Activated CD4-positive, alpha-beta memory T cell treated with anti-CD3 and anti-CD28 coated beads for 36 hours (primary cell): ENCODE results near the gene HOXC9. TPM values are rescaled to one million over a fixed set of nuclear protein-coding genes. Genes with fewer than 3 reads are reported as not detected.
"Not testable (repeated sequence)": the region's sequence is repeated elsewhere in the genome, so short reads cannot be mapped to it uniquely, and the experiment has no call there.

Experiments
- CTCF ChIA-PET: fragments of 350-600 bp; sonication (Branson Sonifier 250); formaldehyde crosslinking; loops from one replicate; lab custom pipeline; 2021; ENCODE audit warnings: antibody characterized with exemption, inconsistent platforms; lab: Charles Lee
- POLR2A ChIA-PET: fragments of 350-600 bp; sonication (Branson Sonifier 250); formaldehyde crosslinking; loops from one replicate; lab custom pipeline; 2021; ENCODE audit warnings: antibody characterized with exemption; lab: Charles Lee
- DNase-seq: peaks from one replicate; pipeline ENCODE4 v3.0.0-alpha.2; 2020
- H3K27ac Mint-ChIP-seq: one replicate; pipeline ENCODE4 v1.8.0; 2021; ENCODE audit warnings: mixed read lengths
- H3K27me3 Mint-ChIP-seq: one replicate; pipeline ENCODE4 v1.8.0; 2021; ENCODE audit warnings: mixed read lengths
- H3K36me3 Mint-ChIP-seq: one replicate; pipeline ENCODE4 v1.8.0; 2021; ENCODE audit warnings: mixed read lengths
- H3K4me1 Mint-ChIP-seq: one replicate; pipeline ENCODE4 v1.8.0; 2021; ENCODE audit warnings: low read depth, mixed read lengths
- H3K4me3 Mint-ChIP-seq: one replicate; pipeline ENCODE4 v1.8.0; 2021; ENCODE audit warnings: mild to moderate bottlenecking, mixed read lengths
- H3K9me3 Mint-ChIP-seq: one replicate; pipeline ENCODE4 v1.8.0; 2021; ENCODE audit warnings: mixed read lengths
- intact Hi-C: fragments of 100-400 bp; cut with micrococcal nuclease; formaldehyde crosslinking; loops from one replicate; pipeline ENCODE4 v1.15.1; 2023
- total RNA-seq, 2 experiments: library from RNA; stranded (reverse); gene quantifications; one replicate each; pipeline ENCODE4 v1.2.3, GENCODE V29; 2021

Gene HOXC9
- total RNA-seq, 2 experiments from 2014 or later: not detected

DNA sequence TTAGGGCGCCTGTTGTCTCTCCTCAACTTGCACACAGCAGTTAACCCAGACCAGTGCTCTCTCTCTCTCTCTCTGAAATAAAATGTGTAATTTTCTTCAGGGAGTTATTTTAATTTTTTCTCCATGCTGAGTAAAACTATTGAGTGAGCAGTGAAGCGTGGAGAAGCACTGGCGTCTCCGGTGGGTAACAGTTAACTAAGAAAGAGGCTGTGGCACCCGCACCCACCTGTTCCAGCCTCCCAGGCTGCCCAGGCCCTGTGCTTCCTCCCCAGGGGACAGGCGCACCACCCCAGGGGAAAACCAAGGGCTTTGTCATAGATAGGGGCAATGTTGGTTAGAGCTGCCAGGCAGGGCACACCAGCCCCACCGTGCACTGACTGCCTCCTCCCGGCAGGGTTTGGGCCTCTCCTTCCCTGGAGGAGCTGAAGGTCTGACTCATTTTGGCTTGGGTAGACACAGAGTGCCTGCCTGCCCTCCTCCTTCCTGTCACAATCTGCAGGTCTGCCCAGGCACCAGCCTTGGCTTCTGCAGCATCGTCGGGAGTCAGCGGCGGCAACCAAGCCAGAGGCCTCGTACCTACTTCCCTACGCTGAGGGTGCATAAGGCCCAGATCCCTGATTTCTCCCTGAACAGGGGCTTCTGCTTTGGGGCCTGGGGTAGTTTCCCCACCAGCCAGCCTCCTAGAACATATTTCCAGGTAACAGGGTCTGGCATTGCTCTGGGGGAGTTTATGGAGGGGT lies 36.8 kb downstream of the HOXC9 start:
- intact Hi-C loops: no loop called here
- no peak for DNase-seq
- POLR2A ChIA-PET: no interaction called here
- Mint-ChIP-seq H3K4me1 (peaks cover 13% of the 10 kb centered on the region), H3K9me3 (peaks cover 5% of the 10 kb centered on the region), H3K36me3 (peaks cover 3% of the 10 kb centered on the region), H3K27me3 (peaks cover 69% of the 10 kb centered on the region), H3K27ac (no peak overlapping the region), H3K4me3 (no peak overlapping the region)
- CTCF ChIA-PET: interaction anchor here (0.8 kb wide), 1 partner anchor 166 kb away, joined by 3 read pairs; no protein-coding TSS in a partner anchor

GRCh38 chr12:54037360-54038283 lies 37.7 kb downstream of the HOXC9 start:
- ChIA-PET CTCF (interaction anchor here (0.8 to 1.1 kb wide), 3 partner anchors 154 to 165 kb away, joined by 3 to 5 read pairs (median 3); no protein-coding TSS in a partner anchor), POLR2A (no interaction called here)
- Mint-ChIP-seq H3K4me3 (no peak overlapping the region), H3K27me3 (peaks cover 67% of the 10 kb centered on the region), H3K9me3 (peaks cover 4% of the 10 kb centered on the region), H3K36me3 (peaks cover 2% of the 10 kb centered on the region), H3K4me1 (peaks cover 12% of the 10 kb centered on the region), H3K27ac (no peak overlapping the region)
- no peak for DNase-seq
- intact Hi-C loops: no loop called here

GRCh38 chr12:54038284-54038870 lies 38.4 kb downstream of the HOXC9 start:
- intact Hi-C loops: no loop called here
- Mint-ChIP-seq H3K36me3 (no peaks in the 10 kb centered on the region), H3K27ac (no peak overlapping the region), H3K27me3 (peaks cover 66% of the 10 kb centered on the region), H3K9me3 (no peaks in the 10 kb centered on the region), H3K4me3 (no peak overlapping the region), H3K4me1 (peaks cover 7% of the 10 kb centered on the region)
- CTCF ChIA-PET: interaction anchor here (1.0 to 1.1 kb wide), 2 partner anchors 153 to 163 kb away, joined by 3 to 5 read pairs; no protein-coding TSS in a partner anchor
- POLR2A ChIA-PET: no interaction called here
- no peak for DNase-seq

DNA sequence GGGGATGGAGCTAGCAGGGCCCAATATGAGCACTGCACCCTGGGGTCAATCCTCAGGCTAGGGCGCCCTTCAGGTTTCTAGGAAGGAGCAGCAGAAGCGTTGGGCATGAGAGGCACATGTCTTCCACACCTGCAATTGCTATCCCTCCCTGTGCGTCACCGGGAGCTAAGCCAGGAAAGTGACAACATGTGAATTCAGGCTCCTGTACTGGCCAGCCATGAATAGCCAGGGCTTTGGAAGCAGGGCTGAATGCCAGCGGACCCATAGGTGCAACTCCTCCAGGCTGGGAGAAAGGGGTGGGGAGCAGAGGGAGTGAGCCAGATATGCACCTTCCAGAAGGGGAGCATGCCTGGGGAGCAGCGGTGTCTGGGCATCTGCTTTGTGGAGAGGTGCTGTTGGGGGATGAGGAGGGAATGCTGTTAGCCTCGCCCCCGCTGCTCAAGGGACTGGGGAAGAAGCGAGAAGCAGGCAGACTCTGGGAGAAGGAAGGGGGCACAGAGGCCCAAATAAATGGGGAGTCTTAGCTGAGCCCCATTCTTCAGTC lies 39.0 kb downstream of the HOXC9 start:
- H3K36me3 Mint-ChIP-seq: no peaks in the 10 kb centered on the region
- peaks cover 69% of the 10 kb centered on the region for H3K27me3 Mint-ChIP-seq
- CTCF ChIA-PET: interaction anchor here (1.0 kb wide), 1 partner anchor 153 kb away, joined by 5 read pairs; no protein-coding TSS in a partner anchor
- no peak overlapping the region for H3K27ac Mint-ChIP-seq
- DNase-seq: no peak
- H3K4me1 Mint-ChIP-seq: peaks cover 4% of the 10 kb centered on the region
- POLR2A ChIA-PET: no interaction called here
- intact Hi-C loops: no loop called here
- H3K9me3 Mint-ChIP-seq: no peaks in the 10 kb centered on the region
- H3K4me3 Mint-ChIP-seq: no peak overlapping the region

GRCh38 chr12:54039417-54040147 lies 39.6 kb downstream of the HOXC9 start:
- ChIA-PET POLR2A (no interaction called here), CTCF (no interaction called here)
- H3K9me3 Mint-ChIP-seq: no peaks in the 10 kb centered on the region
- no peak overlapping the region for H3K27ac Mint-ChIP-seq
- H3K4me1 Mint-ChIP-seq: no peaks in the 10 kb centered on the region
- H3K27me3 Mint-ChIP-seq: peaks cover 70% of the 10 kb centered on the region
- H3K4me3 Mint-ChIP-seq: no peak overlapping the region
- H3K36me3 Mint-ChIP-seq: no peaks in the 10 kb centered on the region
- DNase-seq: no peak
- intact Hi-C loops: no loop called here

DNA sequence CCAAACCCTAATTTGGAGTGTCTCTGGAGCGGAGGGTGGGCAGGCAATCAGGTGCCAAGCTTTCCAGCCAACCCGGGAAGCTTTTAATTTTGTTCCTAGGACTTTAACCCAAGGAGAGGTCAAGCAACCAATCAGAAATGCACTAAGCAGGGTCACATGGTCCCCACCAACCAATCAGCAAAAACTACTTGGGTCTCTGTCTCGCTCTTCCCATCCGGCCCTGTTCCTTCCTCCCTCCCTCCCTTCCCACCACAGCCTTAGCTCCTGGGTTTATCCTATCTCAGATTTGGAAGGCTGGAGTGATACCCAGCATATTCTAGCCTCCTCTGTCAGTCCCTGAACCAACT lies 40.2 kb downstream of the HOXC9 start:
- peaks cover 71% of the 10 kb centered on the region for H3K27me3 Mint-ChIP-seq
- no peaks in the 10 kb centered on the region for H3K9me3 Mint-ChIP-seq
- H3K36me3 Mint-ChIP-seq: no peaks in the 10 kb centered on the region
- intact Hi-C loops: no loop called here
- H3K4me1 Mint-ChIP-seq: no peaks in the 10 kb centered on the region
- no peak overlapping the region for H3K27ac Mint-ChIP-seq
- CTCF ChIA-PET: interaction anchor here (1.5 to 1.7 kb wide), 3 partner anchors 8 to 167 kb away, joined by 3 to 10 read pairs (median 5); no protein-coding TSS in a partner anchor
- no peak for DNase-seq
- H3K4me3 Mint-ChIP-seq: no peak overlapping the region
- POLR2A ChIA-PET: no interaction called here

- no peak overlapping the region for H3K4me3 Mint-ChIP-seq
- intact Hi-C loops: no loop called here
- DNase-seq: no peak
- peaks cover 71% of the 10 kb centered on the region for H3K27me3 Mint-ChIP-seq
- no peaks in the 10 kb centered on the region for H3K9me3 Mint-ChIP-seq
- H3K27ac Mint-ChIP-seq: no peak overlapping the region
- no peaks in the 10 kb centered on the region for H3K36me3 Mint-ChIP-seq
- CTCF ChIA-PET: interaction anchor here (0.8 to 1.7 kb wide), 5 partner anchors 8 to 167 kb away, joined by 3 to 10 read pairs (median 3); partner anchors contain the start of gene HOXC6
- POLR2A ChIA-PET: no interaction called here
- H3K4me1 Mint-ChIP-seq: no peaks in the 10 kb centered on the region
Measured at GRCh38 chr12:54040648-54041047, 40.7 kb downstream of the HOXC9 start.

- Mint-ChIP-seq H3K27ac (no peak overlapping the region), H3K4me3 (no peak overlapping the region), H3K36me3 (no peaks in the 10 kb centered on the region), H3K9me3 (no peaks in the 10 kb centered on the region), H3K27me3 (peaks cover 70% of the 10 kb centered on the region), H3K4me1 (no peaks in the 10 kb centered on the region)
- intact Hi-C loops: no loop called here
- CTCF ChIA-PET: interaction anchor here (0.8 to 1.7 kb wide), 5 partner anchors 9 to 166 kb away, joined by 3 to 10 read pairs (median 3); partner anchors contain the start of gene HOXC6
- DNase-seq: no peak
- POLR2A ChIA-PET: no interaction called here
Measured at GRCh38 chr12:54041097-54041690, 41.2 kb downstream of the HOXC9 start.

DNA sequence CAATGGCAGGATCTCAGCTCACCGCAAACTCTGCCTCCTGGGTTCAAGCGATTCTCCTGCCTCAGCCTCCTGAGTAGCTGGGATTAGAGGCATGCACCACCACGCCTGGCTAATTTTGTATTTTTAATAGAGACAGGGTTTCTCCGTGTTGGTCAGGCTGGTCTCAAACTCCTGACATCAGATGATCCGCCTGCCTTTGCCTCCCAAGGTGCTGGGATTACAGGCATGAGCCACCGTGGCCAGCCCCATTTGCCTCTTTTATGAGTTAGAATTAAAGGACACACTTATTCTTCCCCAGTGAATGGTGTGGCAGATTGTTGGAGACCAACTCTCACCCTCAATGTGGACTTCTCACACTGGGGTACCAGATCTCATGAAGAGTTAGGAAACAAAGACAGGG lies 42.1 kb downstream of the HOXC9 start:
- H3K4me1 Mint-ChIP-seq, intact Hi-C loops, H3K36me3 Mint-ChIP-seq, H3K27ac Mint-ChIP-seq, DNase-seq, H3K4me3 Mint-ChIP-seq, H3K9me3 Mint-ChIP-seq, POLR2A ChIA-PET: not testable (repeated sequence)
- peaks cover 74% of the 10 kb centered on the region for H3K27me3 Mint-ChIP-seq
- CTCF ChIA-PET: interaction anchor here (1.7 kb wide), 2 partner anchors 10 to 166 kb away, joined by 5 to 10 read pairs; no protein-coding TSS in a partner anchor

GRCh38 chr12:54042970-54043853 lies 43.3 kb downstream of the HOXC9 start:
- POLR2A ChIA-PET: no interaction called here
- intact Hi-C loops: no loop called here
- Mint-ChIP-seq H3K4me3 (no peak overlapping the region), H3K27me3 (peaks cover 80% of the 10 kb centered on the region), H3K4me1 (no peaks in the 10 kb centered on the region), H3K27ac (no peak overlapping the region), H3K36me3 (no peaks in the 10 kb centered on the region), H3K9me3 (no peaks in the 10 kb centered on the region)
- DNase-seq: no peak
- CTCF ChIA-PET: interaction anchor here (0.6 to 1.8 kb wide), 2 partner anchors 11 to 12 kb away, joined by 3 to 5 read pairs; no protein-coding TSS in a partner anchor
